HG02840 (cell line): ENCODE measurements around the gene FCAR.
"Not testable (repeated sequence)": the region's sequence is repeated elsewhere in the genome, so short reads cannot be mapped to it uniquely, and the experiment has no call there.

Source experiments
- ATAC-seq: cut with Tn5 transposase; IDR thresholded peaks from one replicate; pipeline ENCODE4 v1.9.1; 2021; ENCODE audit warnings: mild to moderate bottlenecking, moderate library complexity, moderate number of reproducible peaks; ENCODE audit not compliant: unreplicated experiment, low FRiP score

The FCAR gene

GRCh38 chr19:54938906-54939305 lies 64.9 kb downstream of the FCAR start:
- ATAC-seq = no peak

GRCh38 chr19:54939538-54939937 lies 65.5 kb downstream of the FCAR start:
- ATAC-seq = not testable (repeated sequence)
